Fibroblast of villous mesenchyme (primary cell): ENCODE results near the gene KCNJ3. TPM values are rescaled to one million over a fixed set of nuclear protein-coding genes. Genes with fewer than 3 reads are reported as not detected.

Source experiments
- DNase-seq: peaks from one replicate; pipeline ENCODE4 v3.0.0-alpha.2; 2010; ENCODE audit warnings: low read depth
- H3K4me3 ChIP-seq: 2 replicates; pipeline ENCODE4 v1.5.1; 2011; ENCODE audit warnings: low read depth, mild to moderate bottlenecking, low read length
- total RNA-seq: library from RNA; depleted of rRNA; stranded (reverse); fragments of >200 nt; gene quantifications from 2 replicates; pipeline ENCODE4 v1.2.3, GENCODE V29; 2012
- TF ChIP-seq, protein P1 (sequence below): IDR thresholded peaks from 2 replicates; pipeline ENCODE4 v1.5.1; 2012; ENCODE audit warnings: low read depth, mild to moderate bottlenecking, low read length; ENCODE audit not compliant: insufficient read depth

The KCNJ3 gene
- total RNA-seq, 1 donor = not detected

- no peak overlapping the region for H3K4me3 ChIP-seq
- DNase-seq = no peak
- TF ChIP-seq, protein P1, sequence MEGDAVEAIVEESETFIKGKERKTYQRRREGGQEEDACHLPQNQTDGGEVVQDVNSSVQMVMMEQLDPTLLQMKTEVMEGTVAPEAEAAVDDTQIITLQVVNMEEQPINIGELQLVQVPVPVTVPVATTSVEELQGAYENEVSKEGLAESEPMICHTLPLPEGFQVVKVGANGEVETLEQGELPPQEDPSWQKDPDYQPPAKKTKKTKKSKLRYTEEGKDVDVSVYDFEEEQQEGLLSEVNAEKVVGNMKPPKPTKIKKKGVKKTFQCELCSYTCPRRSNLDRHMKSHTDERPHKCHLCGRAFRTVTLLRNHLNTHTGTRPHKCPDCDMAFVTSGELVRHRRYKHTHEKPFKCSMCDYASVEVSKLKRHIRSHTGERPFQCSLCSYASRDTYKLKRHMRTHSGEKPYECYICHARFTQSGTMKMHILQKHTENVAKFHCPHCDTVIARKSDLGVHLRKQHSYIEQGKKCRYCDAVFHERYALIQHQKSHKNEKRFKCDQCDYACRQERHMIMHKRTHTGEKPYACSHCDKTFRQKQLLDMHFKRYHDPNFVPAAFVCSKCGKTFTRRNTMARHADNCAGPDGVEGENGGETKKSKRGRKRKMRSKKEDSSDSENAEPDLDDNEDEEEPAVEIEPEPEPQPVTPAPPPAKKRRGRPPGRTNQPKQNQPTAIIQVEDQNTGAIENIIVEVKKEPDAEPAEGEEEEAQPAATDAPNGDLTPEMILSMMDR = no peak
Observed at GRCh38 chr2:154694881-154695280, 3.6 kb upstream of the KCNJ3 start.

DNA sequence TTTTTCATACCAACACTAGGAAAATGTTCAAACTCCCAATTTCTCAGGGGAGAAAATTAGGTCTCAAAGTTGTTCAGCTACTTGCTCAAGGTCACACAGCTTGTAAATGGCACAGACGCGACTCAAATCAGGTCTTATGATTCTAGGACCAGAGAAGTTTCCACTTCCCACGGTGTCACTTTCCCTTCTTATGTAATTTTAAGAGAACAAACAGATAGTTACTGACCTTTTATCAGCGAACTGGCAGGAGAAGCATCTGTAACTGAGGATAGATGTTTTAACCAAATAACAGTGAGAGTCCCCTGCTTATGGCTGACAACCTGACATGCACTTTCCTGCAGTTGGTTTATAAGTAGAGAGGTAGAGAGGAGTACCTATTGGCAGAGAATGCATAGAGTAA is 2.1 kb upstream of the KCNJ3 start:
- TF ChIP-seq, protein P1 = no peak
- DNase-seq = no peak
- H3K4me3 ChIP-seq = no peak overlapping the region

GRCh38 chr2:154696810-154697417 is 1.6 kb upstream of the KCNJ3 start:
- no peak overlapping the region for H3K4me3 ChIP-seq
- no peak for DNase-seq
- TF ChIP-seq, protein P1 = no peak

- no peak for DNase-seq
- TF ChIP-seq, protein P1 = no peak
- H3K4me3 ChIP-seq = no peak overlapping the region
Observed at GRCh38 chr2:154697418-154698252, 860 bp upstream of the KCNJ3 start.

DNA sequence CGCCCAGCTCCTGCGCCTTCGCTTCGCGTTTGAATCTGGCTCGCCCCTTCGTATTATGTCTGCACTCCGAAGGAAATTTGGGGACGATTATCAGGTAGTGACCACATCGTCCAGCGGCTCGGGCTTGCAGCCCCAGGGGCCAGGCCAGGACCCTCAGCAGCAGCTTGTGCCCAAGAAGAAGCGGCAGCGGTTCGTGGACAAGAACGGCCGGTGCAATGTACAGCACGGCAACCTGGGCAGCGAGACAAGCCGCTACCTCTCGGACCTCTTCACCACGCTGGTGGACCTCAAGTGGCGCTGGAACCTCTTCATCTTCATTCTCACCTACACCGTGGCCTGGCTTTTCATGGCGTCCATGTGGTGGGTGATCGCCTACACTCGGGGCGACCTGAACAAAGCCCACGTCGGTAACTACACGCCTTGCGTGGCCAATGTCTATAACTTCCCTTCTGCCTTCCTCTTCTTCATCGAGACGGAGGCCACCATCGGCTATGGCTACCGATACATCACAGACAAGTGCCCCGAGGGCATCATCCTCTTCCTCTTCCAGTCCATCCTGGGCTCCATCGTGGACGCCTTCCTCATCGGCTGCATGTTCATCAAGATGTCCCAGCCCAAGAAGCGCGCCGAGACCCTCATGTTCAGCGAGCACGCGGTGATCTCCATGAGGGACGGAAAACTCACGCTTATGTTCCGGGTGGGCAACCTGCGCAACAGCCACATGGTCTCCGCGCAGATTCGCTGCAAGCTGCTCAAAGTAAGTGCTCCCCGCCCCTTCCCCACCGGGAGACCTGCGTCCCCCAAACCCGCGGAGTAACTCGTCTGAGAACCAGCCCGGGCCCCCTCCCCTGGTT is 453 bp downstream of the KCNJ3 start:
- TF ChIP-seq, protein P1 = no peak
- no peak overlapping the region for H3K4me3 ChIP-seq
- no peak for DNase-seq

- TF ChIP-seq, protein P1 = no peak
- no peak for DNase-seq
- no peak overlapping the region for H3K4me3 ChIP-seq
Observed at GRCh38 chr2:154699575-154699930, 1.1 kb downstream of the KCNJ3 start.
